CD4-positive, alpha-beta T cell treated with Interleukin-12 subunit alpha and Interleukin-12 subunit beta, for 1 hour (primary cell): ENCODE results near the gene HINT3.
"Not testable (repeated sequence)": the region's sequence is repeated elsewhere in the genome, so short reads cannot be mapped to it uniquely, and the experiment has no call there.

Experiments
- DNase-seq: peaks from one replicate; pipeline ENCODE4 v3.0.0-alpha.2; 2020

The HINT3 gene

GRCh38 chr6:125940247-125941041 is 16.1 kb upstream of the HINT3 start:
- DNase-seq: no peak

GRCh38 chr6:125942672-125943527 is 13.7 kb upstream of the HINT3 start:
- no peak for DNase-seq

- DNase-seq: no peak
These were observed 12.8 kb upstream of the HINT3 start for GRCh38 chr6:125943528-125944433.

- no peak for DNase-seq
These were observed 12.1 kb upstream of the HINT3 start for GRCh38 chr6:125944434-125944816.

- DNase-seq: no peak
These were observed 11.7 kb upstream of the HINT3 start for GRCh38 chr6:125944896-125945295.

- DNase-seq: no peak
These were observed 11.0 kb upstream of the HINT3 start for GRCh38 chr6:125945378-125946141.

GRCh38 chr6:125947615-125948014 is 9.0 kb upstream of the HINT3 start:
- no peak for DNase-seq

GRCh38 chr6:125948455-125948854 is 8.1 kb upstream of the HINT3 start:
- DNase-seq: no peak

GRCh38 chr6:125949069-125949468 is 7.5 kb upstream of the HINT3 start:
- no peak for DNase-seq

- no peak for DNase-seq
These were observed 6.3 kb upstream of the HINT3 start for GRCh38 chr6:125950293-125950692.

- not testable (repeated sequence) for DNase-seq
These were observed 5.9 kb upstream of the HINT3 start for GRCh38 chr6:125950716-125951115.

- no peak for DNase-seq
These were observed 5.2 kb upstream of the HINT3 start for GRCh38 chr6:125951323-125951722.

- no peak for DNase-seq
These were observed 3.6 kb upstream of the HINT3 start for GRCh38 chr6:125952764-125953501.

- DNase-seq: no peak
These were observed 3.1 kb upstream of the HINT3 start for GRCh38 chr6:125953502-125953875.

GRCh38 chr6:125954735-125955339 is 1.7 kb upstream of the HINT3 start:
- DNase-seq: no peak

- DNase-seq: no peak
These were observed 597 bp upstream of the HINT3 start for GRCh38 chr6:125955973-125956372.

- no peak for DNase-seq
These were observed 772 bp downstream of the HINT3 start for GRCh38 chr6:125957391-125957693.

GRCh38 chr6:125957845-125958244 is 1.3 kb downstream of the HINT3 start:
- no peak for DNase-seq

GRCh38 chr6:125959041-125959440 is 2.5 kb downstream of the HINT3 start:
- no peak for DNase-seq

GRCh38 chr6:125961117-125961516 is 4.5 kb downstream of the HINT3 start:
- DNase-seq: no peak

GRCh38 chr6:125962900-125963497 is 6.4 kb downstream of the HINT3 start:
- no peak for DNase-seq
